CD14-positive monocyte (primary cell): ENCODE results near the gene AGAP1. TPM values are rescaled to one million over a fixed set of nuclear protein-coding genes. Genes with fewer than 3 reads are reported as not detected.
A peak's percentile ranks its signal among the peaks of the same experiment; 100 is the strongest.
"Not testable (repeated sequence)": the region's sequence is repeated elsewhere in the genome, so short reads cannot be mapped to it uniquely, and the experiment has no call there.

Source experiments
- DNase-seq, 3 donors: peaks; one replicate each; pipeline ENCODE4 v3.0.0-alpha.2; 2011 to 2022
- H2AFZ ChIP-seq: 2 replicates; pipeline ENCODE4 v1.6.0; 2012; ENCODE audit warnings: mild to moderate bottlenecking, low read depth, low read length, inconsistent platforms; ENCODE audit not compliant: insufficient read depth, poor library complexity, severe bottlenecking
- H3K27ac ChIP-seq, 2 donors: 1 replicate in 1 of 2; 2 replicates in 1 of 2; pipeline ENCODE4 v1.5.1; 2012 to 2013; ENCODE audit warnings: low read length in 2 of 2, control low read depth in 1 of 2, inconsistent platforms in 1 of 2, low read depth in 1 of 2, mild to moderate bottlenecking in 1 of 2
- H3K27me3 ChIP-seq, 2 donors: one replicate each; pipeline versions ENCODE4 v1.6.0 to v1.6.1; 2011 to 2013; ENCODE audit warnings: low read length in 2 of 2; ENCODE audit not compliant: control insufficient read depth in 2 of 2, insufficient read depth in 2 of 2
- H3K36me3 ChIP-seq, 2 donors: replicated peaks in 1 of 2; 1 replicate in 1 of 2; 2 replicates in 1 of 2; pipeline versions ENCODE4 v1.5.1 to v1.6.1; 2012 to 2013; ENCODE audit warnings: low read length in 2 of 2, control low read depth in 1 of 2, inconsistent platforms in 1 of 2, mild to moderate bottlenecking in 1 of 2; ENCODE audit not compliant: insufficient read depth in 2 of 2, control insufficient read depth in 1 of 2
- H3K4me1 ChIP-seq, 2 donors: 1 replicate in 1 of 2; 2 replicates in 1 of 2; pipeline versions ENCODE4 v1.5.1 to v1.6.1; 2012 to 2013; ENCODE audit warnings: low read length in 2 of 2, control low read depth in 1 of 2, inconsistent platforms in 1 of 2, mild to moderate bottlenecking in 1 of 2, moderate library complexity in 1 of 2; ENCODE audit not compliant: insufficient read depth in 2 of 2, control insufficient read depth in 1 of 2
- H3K4me2 ChIP-seq: replicated peaks from 2 replicates; pipeline ENCODE3; 2012; ENCODE audit warnings: low read length, moderate library complexity, mild to moderate bottlenecking; ENCODE audit not compliant: poor library complexity, severe bottlenecking; ENCODE audit errors: extremely low read depth
- H3K4me3 ChIP-seq, 3 experiments: fragments of 200-600 bp in 1 of 3; sonication (generic) in 1 of 3; replicated peaks in 1 of 3; 1 replicate in 2 of 3; 2 replicates in 1 of 3; pipeline ENCODE4 v1.5.1; 2011 to 2013; ENCODE audit warnings: low read length in 3 of 3, mild to moderate bottlenecking in 3 of 3, control low read depth in 2 of 3, low read depth in 2 of 3, inconsistent platforms in 1 of 3, moderate library complexity in 1 of 3
- H3K79me2 ChIP-seq: 2 replicates; pipeline ENCODE4 v1.6.0; 2012; ENCODE audit warnings: mild to moderate bottlenecking, control low read depth, inconsistent platforms, low read length, moderate library complexity; ENCODE audit not compliant: insufficient read depth
- H3K9ac ChIP-seq: 2 replicates; pipeline ENCODE4 v1.6.0; 2017; ENCODE audit warnings: low read length, mild to moderate bottlenecking; ENCODE audit not compliant: insufficient read depth, poor library complexity, severe bottlenecking
- H3K9me3 ChIP-seq, 2 donors: replicated peaks in 1 of 2; 1 replicate in 1 of 2; 2 replicates in 1 of 2; pipeline versions ENCODE4 v1.5.1 to v1.6.1; 2012 to 2013; ENCODE audit warnings: low read length in 2 of 2, control low read depth in 1 of 2; ENCODE audit not compliant: control insufficient read depth in 1 of 2, insufficient read depth in 1 of 2
- H4K20me1 ChIP-seq: 2 replicates; pipeline ENCODE4 v1.6.0; 2012; ENCODE audit warnings: mild to moderate bottlenecking, low read length, control low read depth, moderate library complexity; ENCODE audit not compliant: insufficient read depth
- H3K27ac Mint-ChIP-seq, 7 donors: one replicate each; pipeline ENCODE4 v1.8.0; 2020; ENCODE audit warnings: mild to moderate bottlenecking in 7 of 7, mixed read lengths in 7 of 7, moderate library complexity in 6 of 7, inconsistent platforms in 2 of 7
- H3K27me3 Mint-ChIP-seq, 3 donors: one replicate each; pipeline ENCODE4 v1.8.0; 2021 to 2022; ENCODE audit warnings: low read depth in 3 of 3, mild to moderate bottlenecking in 3 of 3, mixed read lengths in 3 of 3, moderate library complexity in 3 of 3, inconsistent platforms in 1 of 3
- H3K36me3 Mint-ChIP-seq, 2 donors: one replicate each; pipeline ENCODE4 v1.8.0; 2020; ENCODE audit warnings: mixed read lengths in 2 of 2, inconsistent platforms in 1 of 2, mild to moderate bottlenecking in 1 of 2
- H3K4me1 Mint-ChIP-seq: one replicate; pipeline ENCODE4 v1.8.0; 2020; ENCODE audit warnings: mild to moderate bottlenecking, mixed read lengths
- H3K4me3 Mint-ChIP-seq, 2 donors: one replicate each; pipeline ENCODE4 v1.8.0; 2020; ENCODE audit warnings: mild to moderate bottlenecking in 2 of 2, mixed read lengths in 2 of 2, moderate library complexity in 1 of 2
- H3K9me3 Mint-ChIP-seq, 7 donors: one replicate each; pipeline ENCODE4 v1.8.0; 2020 to 2022; ENCODE audit warnings: mixed read lengths in 7 of 7, mild to moderate bottlenecking in 6 of 7, moderate library complexity in 6 of 7, inconsistent platforms in 2 of 7
- CTCF ChIP-seq: fragments of 200-600 bp; IDR thresholded peaks from one replicate; pipeline ENCODE4 v1.8.0; 2022; ENCODE audit warnings: antibody characterized with exemption, mild to moderate bottlenecking
- WGBS: methylation state at CpG from one replicate; pipeline ENCODE4 v1.1.5; 2013; ENCODE audit warnings: missing lambda C conversion rate; ENCODE audit not compliant: insufficient coverage; 5-methylcytosine and 5-hydroxymethylcytosine counted together
- intact Hi-C, 2 donors: fragments of 100-400 bp; cut with micrococcal nuclease; formaldehyde crosslinking; loops; one replicate each; pipeline versions ENCODE4 v1.15.0 to v1.15.1; 2023
- polyA plus RNA-seq, 3 donors: library from polyadenylated mRNA; depleted of rRNA in 1 of 3; unstranded in 2 of 3; stranded (reverse) in 1 of 3; fragments of 300-500 nt in 2 of 3; fragments of >200 nt in 1 of 3; fragmentation: Illumina TruSeq in 2 of 3; gene quantifications; 1 replicate in 2 of 3; 2 replicates in 1 of 3; pipeline ENCODE4 v1.2.3, GENCODE V29; 2012 to 2021

The AGAP1 gene
- polyA plus RNA-seq, 3 donors, result 0.12 TPM; not detected in 2

- 89% methylated on average over 3 of the region's 5 CpGs for WGBS
- intact Hi-C loops, result no loop called here
- H3K79me2 ChIP-seq, result no peaks in the 10 kb centered on the region
- no peaks in the 10 kb centered on the region for H3K27me3 ChIP-seq
- Mint-ChIP-seq H3K27ac (peak overlapping the region in 1 of 7 donors; percentile 13), H3K27me3 (peaks cover 1 to 3% (median 2%) of the 10 kb centered on the region in 3 donors), H3K4me3 (no peak overlapping the region), H3K36me3 (no peaks in the 10 kb centered on the region), H3K4me1 (no peaks in the 10 kb centered on the region), H3K9me3 (peaks cover 5 to 14% (median 8%) of the 10 kb centered on the region in 7 donors)
- H3K4me1 ChIP-seq, result no peaks in the 10 kb centered on the region
- H3K27ac ChIP-seq, result no peak overlapping the region
- DNase-seq, result no peak
- H3K4me2 ChIP-seq, result no peak overlapping the region
- no peak overlapping the region for H2AFZ ChIP-seq
- TF ChIP-seq CTCF, result no peak
- no peaks in the 10 kb centered on the region for H4K20me1 ChIP-seq
- H3K4me3 ChIP-seq, result no peak overlapping the region
- no peak overlapping the region for H3K9ac ChIP-seq
- no peaks in the 10 kb centered on the region for H3K36me3 ChIP-seq
- H3K9me3 ChIP-seq, result no peaks in the 10 kb centered on the region
Measured at GRCh38 chr2:235600926-235601325, 107.1 kb downstream of the AGAP1 start.

- Mint-ChIP-seq H3K4me1 (no peaks in the 10 kb centered on the region), H3K27ac (no peak overlapping the region), H3K27me3 (peaks cover 1 to 5% (median 2%) of the 10 kb centered on the region in 3 donors), H3K9me3 (peaks cover 5 to 14% (median 8%) of the 10 kb centered on the region in 7 donors), H3K4me3 (no peak overlapping the region), H3K36me3 (no peaks in the 10 kb centered on the region)
- H3K9me3 ChIP-seq, result no peaks in the 10 kb centered on the region
- no peaks in the 10 kb centered on the region for H3K4me1 ChIP-seq
- no peaks in the 10 kb centered on the region for H3K79me2 ChIP-seq
- H3K27ac ChIP-seq, result no peak overlapping the region
- DNase-seq, result no peak
- intact Hi-C loops, result no loop called here
- no peaks in the 10 kb centered on the region for H4K20me1 ChIP-seq
- no peak overlapping the region for H2AFZ ChIP-seq
- H3K36me3 ChIP-seq, result no peaks in the 10 kb centered on the region
- no peak overlapping the region for H3K9ac ChIP-seq
- H3K4me2 ChIP-seq, result no peak overlapping the region
- no peak for TF ChIP-seq CTCF
- H3K4me3 ChIP-seq, result no peak overlapping the region
- WGBS, result 89% methylated on average over 11 of the region's 12 CpGs
- H3K27me3 ChIP-seq, result peaks cover 0 to 3% of the 10 kb centered on the region in 2 donors
Measured at GRCh38 chr2:235601960-235602704, 108.3 kb downstream of the AGAP1 start.

GRCh38 chr2:235602971-235603370 is 109.1 kb downstream of the AGAP1 start:
- H3K27me3 Mint-ChIP-seq, H3K9ac ChIP-seq, H3K9me3 ChIP-seq, H3K4me3 ChIP-seq, H3K79me2 ChIP-seq, H3K4me2 ChIP-seq, H3K4me1 ChIP-seq, H2AFZ ChIP-seq, H4K20me1 ChIP-seq, H3K36me3 Mint-ChIP-seq, intact Hi-C loops, DNase-seq, H3K27ac Mint-ChIP-seq, H3K4me1 Mint-ChIP-seq, H3K27ac ChIP-seq, H3K27me3 ChIP-seq, H3K4me3 Mint-ChIP-seq, H3K36me3 ChIP-seq: not testable (repeated sequence)
- H3K9me3 Mint-ChIP-seq, result peaks cover 5 to 12% (median 8%) of the 10 kb centered on the region in 7 donors
- WGBS, result 100% methylated on average over 1 of the region's 7 CpGs
